Measurements from ENCODE around the gene WDR45B. TPM values are rescaled to one million over a fixed set of nuclear protein-coding genes. Genes with fewer than 3 reads are reported as not detected.
A peak's percentile ranks its signal among the peaks of the same experiment; 100 is the strongest.
"Not testable (repeated sequence)": the region's sequence is repeated elsewhere in the genome, so short reads cannot be mapped to it uniquely, and the experiment has no call there.

WDR45B gene
- total and polyA plus RNA-seq, 5 experiments from 2014 or later: 22.5 to 75.0 (median 32.6) TPM

DNA sequence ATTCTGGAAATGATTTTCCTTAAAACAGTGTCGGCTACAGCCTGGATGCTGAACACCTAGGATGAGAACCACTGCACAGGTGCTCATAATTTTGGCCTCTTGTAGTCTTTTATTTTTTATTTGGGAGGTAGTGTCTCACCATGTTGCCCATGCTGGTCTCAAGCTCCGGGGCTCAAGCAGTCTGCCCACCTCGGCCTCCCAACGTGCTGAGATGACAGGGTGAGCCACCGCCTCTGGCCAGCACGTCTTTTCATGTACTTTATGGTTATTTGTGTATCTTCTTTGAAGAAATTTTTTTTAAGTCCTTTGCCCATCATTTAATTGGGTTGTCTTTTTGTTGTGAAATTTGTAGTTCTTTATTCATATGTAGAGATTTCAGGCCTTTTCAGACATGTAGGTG lies 58.0 kb downstream of the WDR45B start:
- Mint-ChIP-seq H3K27me3 (no peaks in the 10 kb centered on the region), H3K27ac (peak overlapping the region; percentile 61 to 97 (median 86)), H3K36me3 (peaks cover 0 to 24% (median 5%) of the 10 kb centered on the region in 3 donors)

DNA sequence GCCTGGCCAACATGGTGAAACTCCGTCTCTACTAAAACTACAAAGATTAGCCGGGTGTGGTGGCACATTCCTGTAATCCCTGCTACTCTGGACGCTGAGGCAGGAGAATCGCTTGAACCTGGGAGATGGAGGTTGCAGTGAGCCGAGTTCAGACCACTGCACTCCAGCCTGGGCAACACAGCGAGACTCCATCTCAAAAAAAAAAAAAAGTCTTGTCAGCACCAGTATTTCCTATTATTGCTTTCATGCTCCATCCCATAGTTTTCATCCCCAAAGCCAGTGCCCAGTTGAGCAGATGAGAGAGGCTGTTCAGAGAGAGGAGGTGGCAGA lies 58.4 kb downstream of the WDR45B start:
- peaks cover 0 to 27% (median 5%) of the 10 kb centered on the region in 3 donors for H3K36me3 Mint-ChIP-seq
- no peak for ATAC-seq
- peaks cover 18 to 41% (median 34%) of the 10 kb centered on the region in 4 donors for H3K4me1 Mint-ChIP-seq
- no peaks in the 10 kb centered on the region for H3K9me3 Mint-ChIP-seq
- POLR2A ChIA-PET: no interaction called here
- no peaks in the 10 kb centered on the region for H3K27me3 Mint-ChIP-seq
- DNase-seq: no peak
- H3K27ac Mint-ChIP-seq: peak overlapping the region in 7 of 10 donors; percentile 29 to 92 (median 80)
- no peak overlapping the region for H3K4me3 Mint-ChIP-seq

More for the DNA sequence above, 58.0 kb downstream of the WDR45B start:
- no peak overlapping the region for H3K4me3 Mint-ChIP-seq
- H3K4me1 Mint-ChIP-seq: peaks cover 19 to 41% (median 36%) of the 10 kb centered on the region in 4 donors
- POLR2A ChIA-PET: no interaction called here
- ATAC-seq: no peak
- no peaks in the 10 kb centered on the region for H3K9me3 Mint-ChIP-seq
- no peak for DNase-seq

DNA sequence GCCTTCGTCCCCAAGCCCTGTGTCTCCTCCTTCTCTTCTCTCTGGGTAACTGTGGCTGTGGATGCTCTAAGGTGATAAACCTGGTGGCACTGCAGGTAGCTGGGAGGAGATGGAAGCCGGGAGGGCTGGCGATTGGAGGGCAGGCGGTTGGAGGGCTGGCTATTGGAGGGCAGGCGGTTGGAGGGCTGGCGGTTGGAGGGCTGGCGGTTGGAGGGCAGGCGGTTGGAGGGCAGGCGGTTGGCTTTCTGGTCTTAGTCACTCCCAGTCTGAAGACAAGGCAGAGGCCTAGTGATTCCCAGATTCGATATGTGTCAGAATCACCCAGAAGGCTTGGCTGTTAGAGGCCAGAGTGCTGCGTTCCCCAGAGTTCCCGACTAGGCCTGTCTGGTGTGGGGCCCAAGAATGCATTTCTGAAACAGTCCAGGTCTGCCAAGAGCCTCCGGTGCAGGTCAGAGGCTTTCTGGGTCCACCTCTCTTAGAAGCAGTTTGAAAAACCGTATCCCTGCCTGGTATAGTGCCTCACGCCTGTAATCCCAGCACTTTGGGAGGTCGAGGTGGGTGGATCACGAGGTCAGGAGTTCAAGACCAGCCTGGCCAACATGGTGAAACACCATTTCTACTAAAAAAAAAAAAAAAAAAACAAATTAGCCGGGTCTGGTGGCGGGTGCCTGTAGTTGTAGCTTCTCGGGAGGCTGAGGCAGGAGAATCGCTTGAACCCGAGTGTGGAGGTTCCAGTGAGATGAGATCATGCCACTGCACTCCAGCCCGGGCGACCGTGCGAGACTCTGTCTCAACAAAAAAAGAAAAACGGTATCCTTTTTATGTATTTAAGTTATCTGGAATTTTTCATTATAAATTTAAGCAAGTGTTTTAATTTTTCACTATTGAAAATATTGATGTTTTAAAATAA lies 59.7 kb downstream of the WDR45B start:
- Mint-ChIP-seq H3K36me3 (peaks cover 0 to 40% (median 5%) of the 10 kb centered on the region in 3 donors), H3K9me3 (no peaks in the 10 kb centered on the region), H3K4me3 (no peak overlapping the region), H3K4me1 (peaks cover 13 to 34% (median 23%) of the 10 kb centered on the region in 4 donors), H3K27me3 (no peaks in the 10 kb centered on the region), H3K27ac (peak overlapping the region in 9 of 10 donors; percentile 20 to 85 (median 47))
- POLR2A ChIA-PET: interaction anchor here (0.8 kb wide), 1 partner anchor 97 kb away, joined by 5 read pairs; no protein-coding TSS in a partner anchor
- DNase-seq (no peak), ATAC-seq (no peak)

DNA sequence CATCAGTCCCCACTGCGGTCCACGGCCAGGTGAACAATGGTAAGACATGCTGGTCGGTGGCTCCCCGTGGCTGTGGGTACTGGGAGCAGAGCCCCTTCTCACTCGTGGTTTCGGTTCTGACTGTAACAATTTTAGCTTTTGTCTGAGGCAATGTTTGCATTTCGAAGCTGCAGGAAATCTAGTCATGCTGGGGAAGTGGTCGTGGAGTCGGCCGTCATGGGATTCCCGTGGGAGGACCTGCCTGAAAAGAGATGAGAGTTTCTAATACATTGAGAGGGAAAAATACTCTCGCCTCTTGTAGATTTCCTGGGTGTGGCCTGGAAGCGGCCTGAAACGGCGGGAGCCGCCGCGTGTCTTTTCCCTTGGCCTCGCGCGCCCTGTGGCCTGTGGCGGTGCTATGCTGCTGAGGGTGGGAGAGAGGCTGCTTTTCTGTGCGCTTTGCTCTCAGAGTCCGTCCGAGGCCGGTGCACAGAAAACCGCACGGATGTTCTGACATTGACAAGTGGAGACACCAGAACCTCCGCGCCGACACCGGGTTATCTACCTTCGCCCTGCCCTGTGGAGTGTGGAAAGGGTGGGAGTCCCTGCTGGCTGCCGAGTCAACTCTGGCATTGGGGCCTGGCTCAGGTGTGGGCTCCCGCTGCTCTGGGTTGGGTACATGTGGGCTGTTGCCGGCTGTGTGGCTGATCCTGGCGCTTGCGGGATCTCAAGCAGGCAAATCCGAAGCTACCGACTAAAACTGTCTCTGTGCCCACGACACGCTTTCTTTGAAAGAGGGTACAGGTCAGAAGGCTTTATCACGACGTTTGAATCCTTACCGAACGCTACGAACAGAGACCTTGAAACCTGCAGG lies 60.8 kb downstream of the WDR45B start:
- H3K9me3 Mint-ChIP-seq: no peaks in the 10 kb centered on the region
- H3K4me3 Mint-ChIP-seq: peak overlapping the region in 1 of 10 donors; percentile 56
- H3K4me1 Mint-ChIP-seq: peaks cover 7 to 28% (median 14%) of the 10 kb centered on the region in 4 donors
- peak overlapping the region in 8 of 10 donors; percentile 12 to 74 (median 36) for H3K27ac Mint-ChIP-seq
- ATAC-seq (no peak), DNase-seq (no peak)
- peaks cover 0 to 47% (median 5%) of the 10 kb centered on the region in 3 donors for H3K36me3 Mint-ChIP-seq
- POLR2A ChIA-PET: no interaction called here
- H3K27me3 Mint-ChIP-seq: no peaks in the 10 kb centered on the region

DNA sequence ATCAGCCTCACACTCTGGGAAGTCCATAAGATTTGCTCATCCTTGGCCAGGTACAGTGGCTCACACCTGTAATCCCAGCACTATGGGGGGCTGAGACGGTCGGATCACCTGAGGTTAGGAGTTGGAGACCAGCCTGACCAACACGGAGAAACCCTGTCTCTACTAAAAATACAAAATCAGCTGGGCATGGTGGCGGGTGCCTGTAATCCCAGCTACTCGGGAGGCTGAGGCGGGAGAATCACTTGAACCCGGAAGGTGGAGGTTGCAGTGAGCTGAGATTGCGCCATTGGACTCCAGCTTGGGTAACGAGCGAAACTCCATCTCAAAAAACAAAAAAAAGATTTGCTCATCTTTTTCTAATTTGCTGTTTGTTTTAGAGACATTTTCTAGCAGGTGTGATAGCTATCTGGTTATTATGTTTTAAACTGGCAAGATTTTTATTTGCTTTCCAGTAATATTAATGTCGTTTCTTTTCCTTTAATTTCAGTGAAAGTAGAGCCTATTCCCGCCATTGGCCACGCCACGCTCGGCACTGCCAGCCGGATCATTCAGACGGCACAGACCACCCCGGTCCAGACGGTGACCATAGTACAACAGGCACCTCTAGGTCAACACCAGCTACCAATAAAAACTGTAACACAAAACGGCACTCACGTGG lies 61.5 kb downstream of the WDR45B start:
- no peak for ATAC-seq
- no peak for DNase-seq
- peaks cover 0 to 55% (median 5%) of the 10 kb centered on the region in 3 donors for H3K36me3 Mint-ChIP-seq
- H3K4me3 Mint-ChIP-seq: peak overlapping the region in 1 of 10 donors; percentile 56
- H3K9me3 Mint-ChIP-seq: no peaks in the 10 kb centered on the region
- no peaks in the 10 kb centered on the region for H3K27me3 Mint-ChIP-seq
- peaks cover 2 to 20% (median 7%) of the 10 kb centered on the region in 4 donors for H3K4me1 Mint-ChIP-seq
- POLR2A ChIA-PET: no interaction called here
- H3K27ac Mint-ChIP-seq: peak overlapping the region in 7 of 10 donors; percentile 28 to 92 (median 65)

DNA sequence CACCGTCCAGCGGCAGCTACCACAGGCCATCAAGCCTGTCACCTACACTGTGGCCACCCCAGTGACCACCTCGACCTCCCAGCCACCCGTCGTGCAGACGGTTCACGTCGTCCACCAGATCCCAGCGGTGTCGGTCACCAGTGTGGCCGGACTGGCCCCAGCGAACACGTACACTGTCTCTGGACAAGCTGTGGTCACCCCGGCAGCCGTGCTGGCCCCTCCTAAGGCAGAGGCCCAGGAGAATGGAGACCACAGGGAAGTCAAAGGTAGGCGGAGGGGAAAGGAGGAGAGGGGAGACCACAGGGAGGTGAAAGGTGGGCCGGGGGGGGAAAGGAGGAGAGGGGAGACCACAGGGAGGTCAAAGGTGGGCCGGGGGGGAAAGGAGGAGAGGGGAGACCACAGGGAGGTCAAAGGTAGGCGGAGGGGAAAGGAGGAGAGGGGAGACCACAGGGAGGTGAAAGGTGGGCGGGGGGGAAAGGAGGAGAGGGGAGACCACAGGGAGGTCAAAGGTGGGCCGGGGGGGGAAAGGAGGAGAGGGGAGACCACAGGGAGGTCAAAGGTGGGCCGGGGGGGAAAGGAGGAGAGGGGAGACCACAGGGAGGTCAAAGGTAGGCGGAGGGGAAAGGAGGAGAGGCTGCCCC lies 62.2 kb downstream of the WDR45B start:
- Mint-ChIP-seq H3K36me3 (peaks cover 0 to 57% (median 5%) of the 10 kb centered on the region in 3 donors), H3K4me1 (peaks cover 0 to 16% (median 5%) of the 10 kb centered on the region in 4 donors), H3K27ac (peak overlapping the region; percentile 74 to 94 (median 88))
- ATAC-seq, H3K27me3 Mint-ChIP-seq, H3K9me3 Mint-ChIP-seq, POLR2A ChIA-PET, H3K4me3 Mint-ChIP-seq: not testable (repeated sequence)
- DNase-seq: peak in 1 of 10 donors; percentile 7

DNA sequence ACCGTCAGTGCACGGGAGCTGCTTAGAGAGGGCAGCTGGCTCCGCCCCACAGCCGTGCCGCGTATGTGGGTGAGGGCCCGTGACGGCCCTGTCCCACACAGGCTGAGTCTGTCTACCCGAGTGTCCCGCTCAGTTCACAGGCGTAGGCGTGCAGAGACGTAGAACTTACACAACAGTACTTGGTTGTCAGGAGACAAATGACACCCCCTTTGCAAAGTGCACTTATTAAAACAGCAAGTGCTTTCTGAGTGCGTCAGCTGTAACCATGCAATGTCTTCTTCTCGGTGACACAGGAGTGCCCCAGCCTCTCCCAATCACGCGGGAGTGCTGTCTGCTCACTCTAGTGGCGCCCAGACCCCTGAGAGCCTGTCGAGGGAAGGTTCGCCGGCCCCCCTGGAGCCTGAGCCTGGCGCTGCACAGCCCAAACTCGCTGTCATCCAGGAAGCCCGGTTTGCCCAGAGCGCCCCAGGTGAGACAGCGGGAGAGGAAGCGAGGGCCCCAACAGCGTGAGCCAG lies 64.5 kb downstream of the WDR45B start:
- peaks cover 0 to 62% (median 5%) of the 10 kb centered on the region in 3 donors for H3K36me3 Mint-ChIP-seq
- peak in 4 of 10 donors; percentile 5 to 67 (median 34) for DNase-seq
- ATAC-seq: peak; percentile 57 to 83
- H3K9me3 Mint-ChIP-seq: no peaks in the 10 kb centered on the region
- H3K27ac Mint-ChIP-seq: peak overlapping the region in 7 of 10 donors; percentile 37 to 91 (median 56)
- POLR2A ChIA-PET: no interaction called here
- H3K4me3 Mint-ChIP-seq: peak overlapping the region in 4 of 10 donors; percentile 32 to 79 (median 54)
- H3K4me1 Mint-ChIP-seq: peaks cover 0 to 16% (median 5%) of the 10 kb centered on the region in 4 donors
- H3K27me3 Mint-ChIP-seq: no peaks in the 10 kb centered on the region

DNA sequence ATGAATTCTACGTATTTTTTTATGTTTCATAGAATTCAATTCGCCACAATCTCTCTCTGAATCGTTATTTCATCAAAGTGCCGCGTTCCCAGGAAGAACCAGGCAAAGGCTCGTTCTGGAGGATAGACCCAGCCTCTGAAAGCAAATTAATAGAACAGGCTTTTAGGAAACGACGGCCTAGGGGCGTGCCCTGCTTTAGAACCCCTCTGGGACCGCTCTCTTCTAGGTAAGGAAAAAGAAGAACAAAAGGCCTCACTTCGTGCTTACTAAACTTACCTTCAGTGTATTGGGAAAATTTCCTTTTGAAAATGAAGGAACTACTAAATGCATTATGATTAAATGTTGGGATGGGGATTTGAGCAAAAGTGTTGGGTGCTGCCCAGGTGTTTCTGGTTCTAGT lies 65.5 kb downstream of the WDR45B start:
- Mint-ChIP-seq H3K27ac (peak overlapping the region in 1 of 10 donors; percentile 62), H3K36me3 (peaks cover 0 to 64% (median 5%) of the 10 kb centered on the region in 3 donors), H3K27me3 (no peaks in the 10 kb centered on the region), H3K4me1 (peaks cover 0 to 16% (median 5%) of the 10 kb centered on the region in 4 donors), H3K4me3 (no peak overlapping the region), H3K9me3 (no peaks in the 10 kb centered on the region)
- POLR2A ChIA-PET: no interaction called here
- ATAC-seq (no peak), DNase-seq (peak in 1 of 10 donors; percentile 11)

DNA sequence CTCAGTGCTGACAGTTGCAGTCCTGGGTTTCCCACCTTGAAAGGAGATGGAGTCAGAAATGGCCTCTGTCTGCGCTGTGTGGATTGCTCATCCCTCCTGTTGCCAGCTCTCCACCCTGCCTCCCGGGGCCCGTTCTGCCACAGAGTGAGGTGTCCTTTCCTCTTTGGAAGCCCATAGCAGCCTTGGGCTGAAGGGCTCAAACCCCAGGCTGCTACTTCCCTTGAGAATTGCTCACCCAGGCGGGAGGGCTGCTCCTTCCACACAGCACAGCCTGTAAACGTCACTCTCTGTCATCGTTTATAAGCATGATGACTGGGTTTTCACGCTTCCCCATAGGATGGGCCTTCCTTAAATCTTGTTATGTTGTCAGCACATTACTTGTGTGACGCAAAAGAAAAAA lies 66.0 kb downstream of the WDR45B start:
- ATAC-seq (no peak), DNase-seq (no peak)
- Mint-ChIP-seq H3K27ac (peak overlapping the region in 2 of 10 donors; percentile 11 to 12), H3K36me3 (peaks cover 0 to 60% (median 4%) of the 10 kb centered on the region in 3 donors), H3K27me3 (no peaks in the 10 kb centered on the region), H3K9me3 (no peaks in the 10 kb centered on the region), H3K4me3 (no peak overlapping the region), H3K4me1 (peaks cover 0 to 16% (median 5%) of the 10 kb centered on the region in 4 donors)
- POLR2A ChIA-PET: no interaction called here

DNA sequence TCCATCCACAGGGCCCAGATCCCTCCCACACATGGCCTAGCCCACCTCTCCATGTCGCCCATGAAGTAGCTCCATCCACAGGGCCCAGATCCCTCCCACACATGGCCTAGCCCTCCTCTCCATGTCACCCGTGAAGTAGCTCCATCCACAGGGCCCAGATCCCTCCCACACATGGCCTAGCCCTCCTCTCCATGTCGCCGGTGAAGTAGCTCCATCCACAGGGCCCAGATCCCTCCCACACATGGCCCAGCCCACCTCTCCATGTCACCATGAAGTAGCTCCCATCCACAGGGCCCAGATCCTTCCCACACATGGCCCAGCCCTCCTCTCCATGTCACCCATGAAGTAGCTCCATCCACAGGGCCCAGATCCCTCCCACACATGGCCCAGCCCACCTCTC lies 68.3 kb downstream of the WDR45B start:
- not testable (repeated sequence) for H3K27me3 Mint-ChIP-seq, ATAC-seq, H3K4me1 Mint-ChIP-seq, DNase-seq, H3K4me3 Mint-ChIP-seq, H3K9me3 Mint-ChIP-seq
- Mint-ChIP-seq H3K36me3 (peaks cover 3 to 58% (median 5%) of the 10 kb centered on the region in 3 donors), H3K27ac (peak overlapping the region in 1 of 10 donors; percentile 87)
- POLR2A ChIA-PET: interaction anchor here (0.7 kb wide), 1 partner anchor 406 kb away, joined by 3 read pairs; no protein-coding TSS in a partner anchor

DNA sequence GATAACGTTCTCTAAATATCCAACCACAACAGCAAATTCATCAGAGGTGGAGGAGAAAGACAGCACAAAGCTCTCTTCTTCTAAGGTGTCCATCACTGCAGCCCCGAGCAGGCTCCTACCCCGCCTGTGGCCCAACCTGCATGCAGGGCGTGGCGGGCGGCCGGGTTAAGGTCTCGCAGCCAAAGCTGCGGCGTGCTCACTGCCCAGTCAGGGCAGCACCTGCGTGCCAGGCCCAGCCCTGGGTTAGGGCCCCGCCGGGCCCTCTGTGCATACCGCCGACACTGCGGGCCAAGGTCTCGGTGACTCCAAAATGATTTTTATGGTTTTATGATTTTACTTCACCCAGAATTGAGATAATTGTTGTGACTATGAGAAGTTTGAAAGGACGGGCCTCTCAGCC lies 70.9 kb downstream of the WDR45B start:
- DNase-seq (no peak), ATAC-seq (no peak)
- Mint-ChIP-seq H3K27me3 (no peaks in the 10 kb centered on the region), H3K9me3 (no peaks in the 10 kb centered on the region), H3K4me3 (no peak overlapping the region), H3K27ac (no peak overlapping the region), H3K4me1 (peaks cover 0 to 2% (median 0%) of the 10 kb centered on the region in 4 donors), H3K36me3 (peaks cover 3 to 61% (median 9%) of the 10 kb centered on the region in 3 donors)
- POLR2A ChIA-PET: no interaction called here

Data from naive thymus-derived CD8-positive, alpha-beta T cell (primary cell).